ENCODE measurements around the gene ACTR6. TPM values are rescaled to one million over a fixed set of nuclear protein-coding genes. Genes with fewer than 3 reads are reported as not detected.
A peak's percentile ranks its signal among the peaks of the same experiment; 100 is the strongest.
"Not testable (repeated sequence)": the region's sequence is repeated elsewhere in the genome, so short reads cannot be mapped to it uniquely, and the experiment has no call there.

The ACTR6 gene
- total RNA-seq, 1 experiment from 2014 or later: 33.0 TPM

DNA sequence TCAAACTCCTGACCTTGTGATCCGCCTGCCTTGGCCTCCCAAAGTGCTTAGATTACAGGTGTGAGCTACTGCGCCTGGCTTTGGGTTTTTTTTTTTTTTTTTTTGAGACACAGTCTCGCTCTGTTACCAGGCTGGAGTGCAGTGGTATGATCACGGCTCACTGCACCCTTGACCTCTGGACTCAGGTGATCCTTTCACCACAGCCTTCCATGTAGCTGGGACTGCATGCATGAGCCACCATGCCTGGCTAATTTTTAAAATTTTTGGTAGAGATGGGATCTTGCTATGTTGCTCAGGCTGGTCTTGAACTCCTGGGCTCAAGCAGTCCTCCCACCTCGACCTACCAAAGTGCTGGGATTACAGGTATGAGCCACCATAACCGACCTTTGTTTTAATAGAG is 21.6 kb downstream of the ACTR6 start:
- not testable (repeated sequence) for H3K36me3 ChIP-seq (replicated peaks; ENCODE audit: control insufficient read depth, insufficient read depth, low read length); H3K27me3 ChIP-seq (ENCODE audit: control insufficient read depth, insufficient read depth, low read length); H3K4me3 ChIP-seq (ENCODE audit: insufficient read depth, low read depth, low read length); DNase-seq

DNA sequence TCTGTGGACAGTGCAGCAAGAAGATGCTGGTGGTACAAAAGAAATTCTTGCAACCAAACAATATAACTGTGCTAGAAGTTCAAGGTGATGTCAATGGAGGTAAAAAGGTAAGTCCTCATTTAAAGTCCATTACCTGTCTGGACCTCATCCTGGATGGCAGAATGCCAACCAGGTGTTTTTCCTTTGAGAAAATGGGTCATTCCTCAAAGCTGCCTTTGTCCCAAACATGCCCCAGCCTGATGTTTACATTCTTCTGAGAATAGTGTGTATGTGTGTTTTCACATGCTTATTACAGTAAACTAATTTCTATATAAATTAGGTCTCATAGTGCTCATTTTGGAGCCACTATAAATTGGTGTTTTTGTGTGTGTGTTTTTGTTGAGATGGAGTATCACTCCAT is 24.9 kb downstream of the ACTR6 start:
- peaks cover 1% of the 10 kb centered on the region; the same call in 1 of the 2 replicates for H3K36me3 ChIP-seq (replicated peaks; ENCODE audit: control insufficient read depth, insufficient read depth, low read length)
- H3K27me3 ChIP-seq (ENCODE audit: control insufficient read depth, insufficient read depth, low read length): no peaks in the 10 kb centered on the region
- DNase-seq: no peak
- H3K4me3 ChIP-seq (ENCODE audit: insufficient read depth, low read depth, low read length): no peak overlapping the region

DNA sequence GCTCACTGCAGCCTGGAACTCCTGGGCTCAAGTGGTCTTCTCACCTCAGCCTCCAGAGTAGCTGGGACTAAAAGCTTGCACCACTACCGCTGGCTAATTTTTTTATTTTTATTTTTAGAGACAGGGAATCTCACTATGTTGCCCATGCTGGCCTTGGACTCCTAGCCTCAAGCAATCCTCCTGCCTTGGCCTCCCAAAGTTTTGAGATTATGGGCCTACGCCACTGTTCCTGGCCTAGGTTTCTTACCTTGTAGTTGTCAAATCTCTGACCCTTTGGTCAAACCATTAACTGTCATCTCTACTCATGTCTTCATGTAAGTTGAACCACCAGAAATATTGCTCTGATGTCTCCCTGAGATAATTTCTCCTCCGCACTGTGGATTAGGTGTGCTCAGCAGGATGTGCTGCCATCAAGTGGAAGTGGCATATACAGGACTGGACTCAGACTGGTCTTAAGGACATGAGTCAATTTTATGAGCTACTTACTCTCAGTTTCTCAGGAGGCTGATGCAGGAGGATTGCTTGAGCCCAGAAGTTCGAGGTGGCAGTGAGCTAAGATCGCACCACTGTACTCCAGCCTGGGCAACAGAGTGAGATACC is 28.5 kb downstream of the ACTR6 start:
- H3K27me3 ChIP-seq (ENCODE audit: control insufficient read depth, insufficient read depth, low read length): no peaks in the 10 kb centered on the region
- no peak for DNase-seq
- H3K36me3 ChIP-seq (replicated peaks; ENCODE audit: control insufficient read depth, insufficient read depth, low read length): peaks cover 1% of the 10 kb centered on the region; the same call in 1 of the 2 replicates
- H3K4me3 ChIP-seq (ENCODE audit: insufficient read depth, low read depth, low read length): no peak overlapping the region

DNA sequence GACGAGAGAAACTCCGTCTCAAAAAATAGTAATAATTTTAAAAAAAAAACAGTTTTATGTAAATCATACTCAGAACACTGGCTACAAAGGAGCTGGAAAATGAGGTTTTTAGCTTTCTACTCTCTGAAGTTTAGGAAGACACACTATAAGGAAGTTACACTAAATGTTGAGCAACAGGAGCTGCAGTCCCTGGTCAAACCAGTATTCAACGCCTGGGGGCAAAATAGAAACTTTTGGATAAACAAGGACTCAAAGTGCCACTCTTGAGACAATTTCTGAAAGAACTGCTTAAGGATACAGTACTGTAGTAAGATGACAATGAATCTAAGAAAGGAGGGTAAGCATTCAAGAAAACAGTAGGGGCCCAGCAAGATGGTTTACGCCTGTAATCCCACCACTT is 29.3 kb downstream of the ACTR6 start:
- no peak for DNase-seq
- Histone ChIP-seq H3K4me3 (ENCODE audit: insufficient read depth, low read depth, low read length) (no peak overlapping the region), H3K36me3 (replicated peaks; ENCODE audit: control insufficient read depth, insufficient read depth, low read length) (peaks cover 1% of the 10 kb centered on the region; the same call in 1 of the 2 replicates), H3K27me3 (ENCODE audit: control insufficient read depth, insufficient read depth, low read length) (no peaks in the 10 kb centered on the region)

DNA sequence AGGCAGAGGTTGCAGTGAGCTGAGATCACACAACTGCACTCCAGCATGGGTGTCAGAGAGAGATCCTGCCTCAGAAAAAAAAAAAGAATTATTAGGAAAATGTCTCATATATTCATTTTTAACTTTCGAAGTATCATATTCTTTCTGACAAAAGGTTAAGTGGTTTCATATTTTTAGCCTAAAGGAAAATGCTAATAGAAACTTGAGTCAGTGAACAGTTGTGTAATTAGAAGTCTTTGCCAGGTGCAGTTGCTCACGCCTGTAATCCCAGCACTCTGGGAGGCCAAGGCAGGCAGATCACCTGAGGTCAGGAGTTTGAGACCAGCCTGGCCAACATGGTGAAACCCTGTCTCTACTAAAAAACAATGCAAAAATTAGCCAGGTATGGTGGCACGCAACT is 31.3 kb downstream of the ACTR6 start:
- not testable (repeated sequence) for H3K4me3 ChIP-seq (ENCODE audit: insufficient read depth, low read depth, low read length); H3K27me3 ChIP-seq (ENCODE audit: control insufficient read depth, insufficient read depth, low read length); DNase-seq; H3K36me3 ChIP-seq (replicated peaks; ENCODE audit: control insufficient read depth, insufficient read depth, low read length)

DNA sequence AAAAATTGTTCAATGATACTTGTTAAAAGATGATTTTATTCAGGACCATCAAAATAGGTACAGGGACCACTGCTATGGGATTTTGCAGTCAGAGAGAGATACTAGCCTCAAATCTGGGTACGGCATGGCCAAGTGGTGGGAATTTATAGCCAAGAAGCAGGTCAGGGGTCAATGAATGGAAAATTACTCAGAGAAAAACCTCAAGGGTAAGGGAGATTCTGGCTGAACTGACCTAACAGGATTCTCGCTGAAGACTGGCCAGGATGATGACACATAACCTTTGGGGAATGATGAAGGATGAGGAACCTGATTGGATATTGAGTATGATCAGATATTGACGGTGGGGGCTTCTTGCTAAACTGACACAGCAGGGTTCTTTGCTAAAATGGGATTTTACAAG is 33.6 kb downstream of the ACTR6 start:
- H3K4me3 ChIP-seq (ENCODE audit: insufficient read depth, low read depth, low read length): no peak overlapping the region
- H3K36me3 ChIP-seq (replicated peaks; ENCODE audit: control insufficient read depth, insufficient read depth, low read length): no peaks in the 10 kb centered on the region
- no peak for DNase-seq
- no peaks in the 10 kb centered on the region for H3K27me3 ChIP-seq (ENCODE audit: control insufficient read depth, insufficient read depth, low read length)

DNA sequence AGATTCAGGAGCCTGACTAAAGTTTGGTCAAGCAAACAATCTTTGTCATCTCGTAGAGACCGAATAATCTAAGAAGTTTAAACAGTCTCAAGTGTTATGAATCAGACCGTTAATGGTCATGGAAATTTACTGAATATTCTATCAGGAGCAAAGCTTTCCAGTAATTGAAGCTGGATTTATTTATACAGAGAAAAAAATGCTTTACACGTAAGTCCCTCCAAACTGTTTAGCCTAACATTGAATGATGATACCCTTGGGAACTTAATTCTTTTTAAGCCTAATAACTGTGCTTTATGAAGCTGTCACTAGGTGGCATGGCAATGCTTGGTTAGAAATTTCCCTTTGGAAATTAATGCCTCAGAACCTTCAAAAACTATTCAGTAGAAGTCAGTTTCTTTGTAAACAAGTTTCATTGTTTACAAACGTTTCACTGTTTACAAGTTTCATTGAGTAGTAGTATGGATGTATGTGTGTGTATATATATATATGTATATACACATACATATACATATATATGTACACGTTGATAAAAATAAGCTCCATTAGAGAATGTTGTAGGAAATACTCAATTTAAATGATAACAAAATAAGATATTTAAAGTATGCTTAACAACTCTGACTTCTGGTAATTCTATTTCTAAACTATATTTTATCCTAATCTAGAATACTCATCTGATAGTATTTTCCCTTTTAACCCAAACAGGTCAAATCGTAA is 34.1 kb downstream of the ACTR6 start:
- Histone ChIP-seq H3K4me3 (ENCODE audit: insufficient read depth, low read depth, low read length) (no peak overlapping the region), H3K27me3 (ENCODE audit: control insufficient read depth, insufficient read depth, low read length) (no peaks in the 10 kb centered on the region), H3K36me3 (replicated peaks; ENCODE audit: control insufficient read depth, insufficient read depth, low read length) (no peaks in the 10 kb centered on the region)
- DNase-seq: peak; percentile 20

DNA sequence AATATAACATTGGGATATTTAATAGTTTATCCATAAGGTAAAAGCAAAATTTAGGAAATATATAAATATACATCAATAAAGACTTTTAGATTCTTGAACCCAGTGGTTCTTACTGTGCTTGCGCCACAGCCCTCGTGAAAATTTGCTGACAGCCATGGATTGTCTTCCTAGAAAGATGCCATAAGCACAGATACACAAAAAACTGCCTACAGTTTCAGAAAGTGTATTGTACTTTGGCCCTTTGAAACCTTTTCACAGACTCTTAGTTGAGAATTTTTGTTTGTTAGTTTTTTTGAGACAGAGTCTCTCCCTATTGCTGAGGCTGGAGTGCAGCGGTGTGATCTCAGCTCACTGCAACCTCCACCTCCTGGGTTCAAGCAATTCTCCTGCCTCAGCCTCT is 38.2 kb downstream of the ACTR6 start:
- Histone ChIP-seq H3K27me3 (ENCODE audit: control insufficient read depth, insufficient read depth, low read length) (no peaks in the 10 kb centered on the region), H3K4me3 (ENCODE audit: insufficient read depth, low read depth, low read length) (no peak overlapping the region), H3K36me3 (replicated peaks; ENCODE audit: control insufficient read depth, insufficient read depth, low read length) (no peaks in the 10 kb centered on the region)
- no peak for DNase-seq

DNA sequence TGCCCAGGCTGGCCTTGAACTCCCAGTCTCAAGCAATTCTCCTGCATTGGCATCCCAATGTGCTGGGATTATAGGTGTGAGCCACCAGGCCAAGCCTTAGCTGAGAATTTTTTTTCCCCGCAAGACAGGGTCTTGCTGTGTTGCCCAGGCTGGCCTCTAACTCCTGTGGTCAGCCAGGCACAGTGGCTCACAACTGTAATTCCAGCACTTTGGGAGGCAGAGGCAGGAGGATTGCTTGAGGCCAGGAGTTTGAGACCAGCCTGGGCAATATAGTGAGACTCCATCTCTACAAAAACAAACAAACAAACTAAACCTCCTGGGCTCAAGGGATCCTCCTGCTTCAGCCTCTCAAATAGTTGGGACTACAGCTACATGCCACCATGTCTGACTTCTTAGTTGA is 39.0 kb downstream of the ACTR6 start:
- Histone ChIP-seq H3K4me3 (ENCODE audit: insufficient read depth, low read depth, low read length) (no peak overlapping the region), H3K27me3 (ENCODE audit: control insufficient read depth, insufficient read depth, low read length) (no peaks in the 10 kb centered on the region), H3K36me3 (replicated peaks; ENCODE audit: control insufficient read depth, insufficient read depth, low read length) (no peaks in the 10 kb centered on the region)
- no peak for DNase-seq

DNA sequence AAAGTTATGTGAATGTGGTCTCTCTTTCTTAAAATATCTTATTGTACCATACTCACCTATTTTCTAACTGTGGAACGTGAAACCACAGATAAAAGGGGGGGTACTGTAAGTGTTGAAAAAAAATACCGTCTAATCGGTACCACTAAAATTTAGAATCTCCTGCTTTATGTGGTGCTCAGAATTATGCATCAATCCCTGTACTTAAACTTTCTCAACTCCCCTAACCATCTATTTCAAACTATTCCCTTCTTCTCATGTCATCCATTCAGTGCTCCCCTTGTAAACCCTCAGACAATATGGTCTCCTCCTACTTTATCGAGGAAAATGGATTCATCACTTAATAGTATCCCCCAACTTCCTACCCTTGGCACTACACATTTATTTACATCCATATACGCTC is 42.5 kb downstream of the ACTR6 start:
- no peak for DNase-seq

DNA sequence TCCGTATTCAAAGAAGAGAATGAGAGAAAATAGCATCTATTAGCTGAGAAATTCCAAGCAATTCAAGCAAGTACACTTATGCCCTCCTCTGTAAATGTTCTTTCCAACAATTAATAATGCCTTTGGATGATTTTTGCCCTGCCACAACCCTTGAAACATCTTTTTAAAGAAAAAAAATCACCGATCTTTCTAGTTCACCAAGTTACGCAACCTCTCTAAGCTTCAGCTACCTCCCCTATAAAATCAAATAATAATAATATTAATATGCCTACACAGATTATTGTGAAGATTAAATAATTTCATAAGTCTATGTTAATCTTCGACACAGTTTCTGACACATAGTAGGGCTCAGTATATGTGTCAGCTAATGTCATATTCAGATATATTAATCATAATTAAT is 47.1 kb downstream of the ACTR6 start:
- Histone ChIP-seq H3K27me3 (ENCODE audit: control insufficient read depth, insufficient read depth, low read length) (no peaks in the 10 kb centered on the region), H3K4me3 (ENCODE audit: insufficient read depth, low read depth, low read length) (no peak overlapping the region), H3K36me3 (replicated peaks; ENCODE audit: control insufficient read depth, insufficient read depth, low read length) (no peaks in the 10 kb centered on the region)
- no peak for DNase-seq

More for the DNA sequence above, 42.5 kb downstream of the ACTR6 start:
- H3K36me3 ChIP-seq (replicated peaks; ENCODE audit: control insufficient read depth, insufficient read depth, low read length): no peaks in the 10 kb centered on the region
- H3K27me3 ChIP-seq (ENCODE audit: control insufficient read depth, insufficient read depth, low read length): no peaks in the 10 kb centered on the region
- no peak overlapping the region for H3K4me3 ChIP-seq (ENCODE audit: insufficient read depth, low read depth, low read length)

DNA sequence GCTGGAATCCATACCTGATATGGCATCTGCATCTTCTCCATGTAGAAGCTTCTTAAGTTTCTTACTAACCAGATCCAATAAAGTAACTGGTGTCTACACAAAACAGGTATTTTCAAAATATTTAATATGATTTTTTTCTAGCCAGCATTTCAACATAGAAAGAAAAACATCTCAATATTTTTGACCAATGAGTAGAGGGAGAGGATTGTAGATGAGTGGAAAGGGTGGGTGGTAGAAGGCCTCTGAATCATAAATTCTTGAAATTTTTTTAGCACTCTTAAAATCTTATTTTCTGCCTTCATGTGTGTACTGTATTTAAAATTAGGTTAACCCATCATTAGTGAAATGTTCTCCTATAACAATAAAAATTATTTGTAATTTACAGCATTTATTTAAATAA is 48.3 kb downstream of the ACTR6 start:
- H3K4me3 ChIP-seq (ENCODE audit: insufficient read depth, low read depth, low read length): no peak overlapping the region
- no peak for DNase-seq
- H3K27me3 ChIP-seq (ENCODE audit: control insufficient read depth, insufficient read depth, low read length): no peaks in the 10 kb centered on the region
- H3K36me3 ChIP-seq (replicated peaks; ENCODE audit: control insufficient read depth, insufficient read depth, low read length): no peaks in the 10 kb centered on the region

DNA sequence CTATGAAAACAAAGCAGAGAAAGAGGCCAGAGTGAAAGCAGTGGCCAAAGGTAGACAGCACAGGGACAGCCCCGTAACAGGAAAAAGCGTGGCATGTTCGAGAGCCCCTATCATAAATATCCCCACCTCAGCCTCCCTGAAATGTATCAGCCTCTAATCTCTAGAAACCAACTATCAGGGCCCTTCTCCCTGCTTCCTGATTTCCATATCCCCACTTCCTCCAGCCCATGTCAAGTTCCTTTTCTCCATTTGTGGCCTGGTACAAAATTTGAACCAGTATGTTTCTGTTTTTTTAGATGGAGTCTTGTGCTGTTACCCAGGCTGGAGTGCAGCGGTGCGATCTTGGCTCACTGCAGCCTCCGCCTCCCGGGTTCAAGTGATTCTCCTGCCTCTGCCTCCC is 49.3 kb downstream of the ACTR6 start:
- H3K27me3 ChIP-seq (ENCODE audit: control insufficient read depth, insufficient read depth, low read length): no peaks in the 10 kb centered on the region
- no peak overlapping the region for H3K4me3 ChIP-seq (ENCODE audit: insufficient read depth, low read depth, low read length)
- DNase-seq: no peak
- H3K36me3 ChIP-seq (replicated peaks; ENCODE audit: control insufficient read depth, insufficient read depth, low read length): no peaks in the 10 kb centered on the region

DNA sequence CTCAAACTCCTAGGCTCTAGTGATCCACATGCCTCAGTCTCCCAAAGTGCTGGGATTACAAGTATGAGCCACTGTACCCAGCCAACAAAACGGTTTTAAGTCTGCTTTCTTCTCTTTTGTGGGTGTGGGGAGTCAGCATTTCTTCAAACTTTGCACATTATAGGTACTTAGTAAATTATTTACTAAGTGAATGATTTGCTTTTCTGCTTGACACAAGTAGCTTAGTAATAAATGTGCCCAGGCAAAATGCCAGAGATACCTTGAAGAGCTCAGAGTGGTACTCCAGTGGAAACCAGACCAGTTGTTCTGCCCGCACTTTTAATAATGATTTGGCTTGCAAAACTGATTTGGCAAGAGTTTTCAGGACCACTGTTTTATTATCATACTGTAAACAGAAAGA is 51.3 kb downstream of the ACTR6 start:
- Histone ChIP-seq H3K4me3 (ENCODE audit: insufficient read depth, low read depth, low read length) (no peak overlapping the region), H3K27me3 (ENCODE audit: control insufficient read depth, insufficient read depth, low read length) (no peaks in the 10 kb centered on the region)
- DNase-seq: no peak

DNA sequence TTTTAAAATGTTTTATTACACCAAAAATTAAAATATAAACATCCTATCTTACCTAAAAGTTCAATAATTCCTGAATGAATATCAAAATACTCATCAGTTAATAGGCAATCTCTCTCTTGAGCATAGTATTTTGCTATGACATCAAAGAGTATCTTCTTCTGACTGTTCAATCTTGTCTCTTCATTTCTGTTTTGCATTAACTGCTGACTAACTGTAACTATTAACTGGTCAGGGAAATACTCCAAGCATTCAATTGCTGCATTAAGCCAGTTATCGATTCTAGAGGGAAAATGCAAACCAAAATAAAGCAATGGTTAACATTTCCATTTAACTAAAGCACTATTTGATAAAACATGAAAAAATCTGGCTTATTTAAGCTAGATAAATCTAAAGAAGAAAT is 52.8 kb downstream of the ACTR6 start:
- H3K27me3 ChIP-seq (ENCODE audit: control insufficient read depth, insufficient read depth, low read length): no peaks in the 10 kb centered on the region
- no peak for DNase-seq
- no peaks in the 10 kb centered on the region for H3K36me3 ChIP-seq (replicated peaks; ENCODE audit: control insufficient read depth, insufficient read depth, low read length)
- no peak overlapping the region for H3K4me3 ChIP-seq (ENCODE audit: insufficient read depth, low read depth, low read length)

More for the DNA sequence above, 51.3 kb downstream of the ACTR6 start:
- no peaks in the 10 kb centered on the region for H3K36me3 ChIP-seq (replicated peaks; ENCODE audit: control insufficient read depth, insufficient read depth, low read length)
